Breast epithelium (tissue), 4 donors: Measurements from ENCODE around the gene KMT5C. TPM values are rescaled to one million over a fixed set of nuclear protein-coding genes. Genes with fewer than 3 reads are reported as not detected.

ENCODE experiments used
- DNase-seq, 2 donors: peaks; one replicate each; pipeline ENCODE4 v3.0.0-alpha.2; 2019; ENCODE audit warnings: low spot score in 2 of 2
- H3K27ac ChIP-seq, 2 donors: fragments of 200-600 bp; sonication (generic) in 1 of 2; one replicate each; pipeline ENCODE4 v1.5.1; 2016 to 2019; ENCODE audit warnings: mild to moderate bottlenecking in 1 of 2
- H3K27me3 ChIP-seq, 2 donors: fragments of 200-600 bp; sonication (generic) in 1 of 2; one replicate each; pipeline versions ENCODE4 v1.5.1 to v1.6.0; 2017 to 2019; ENCODE audit warnings: control low read depth in 1 of 2, mild to moderate bottlenecking in 1 of 2
- H3K36me3 ChIP-seq: fragments of 200-600 bp; one replicate; pipeline ENCODE4 v1.5.1; 2019
- H3K4me1 ChIP-seq, 2 donors: fragments of 200-600 bp; sonication (generic); one replicate each; pipeline ENCODE4 v1.5.1; 2016 to 2019; ENCODE audit warnings: control low read depth in 1 of 2
- H3K4me3 ChIP-seq, 3 donors: fragments of 200-600 bp; sonication (generic); 1 replicate in 2 of 3; 2 replicates in 1 of 3; pipeline ENCODE4 v1.5.1; 2016 to 2019; ENCODE audit warnings: mild to moderate bottlenecking in 3 of 3, moderate library complexity in 2 of 3
- H3K9me3 ChIP-seq, 2 donors: fragments of 200-600 bp; sonication (generic) in 1 of 2; one replicate each; pipeline ENCODE4 v1.5.1; 2016 to 2019; ENCODE audit warnings: control low read depth in 1 of 2
- CTCF ChIP-seq, 3 donors: fragments of 450-650 bp; IDR thresholded peaks; one replicate each; pipeline ENCODE4 v1.5.1; 2016 to 2017; ENCODE audit warnings: antibody characterized with exemption in 3 of 3, mild to moderate bottlenecking in 3 of 3, moderate library complexity in 3 of 3
- POLR2A ChIP-seq: fragments of 450-650 bp; IDR thresholded peaks from one replicate; pipeline ENCODE4 v1.6.1; 2016; ENCODE audit warnings: antibody characterized with exemption, mild to moderate bottlenecking, moderate library complexity
- POLR2AphosphoS5 ChIP-seq, 3 donors: sonication (generic); formaldehyde crosslinking; IDR thresholded peaks; one replicate each; pipeline ENCODE4 v1.6.1; 2017; ENCODE audit warnings: antibody characterized with exemption in 3 of 3
- intact Hi-C: fragments of 100-400 bp; cut with DNase I; formaldehyde crosslinking; loops from one replicate; pipeline ENCODE4 v1.15.1; 2023; ENCODE audit warnings: low total_unique reads
- total RNA-seq, 3 donors: library from RNA; depleted of rRNA; stranded (reverse); fragments of >200 nt; gene quantifications; one replicate each; pipeline ENCODE4 v1.1.0, GENCODE V29; 2016

The KMT5C gene
- total RNA-seq, 3 donors from 2014 or later, result 6.1 to 20.8 (median 18.4) TPM

- H3K9me3 ChIP-seq, result no peaks in the 10 kb centered on the region
- intact Hi-C loops, result no loop called here
- H3K36me3 ChIP-seq, result no peaks in the 10 kb centered on the region
- H3K4me1 ChIP-seq, result no peaks in the 10 kb centered on the region
- H3K4me3 ChIP-seq, result peak overlapping the region; percentile 19 to 62 (median 44)
- H3K27me3 ChIP-seq, result no peaks in the 10 kb centered on the region
- TF ChIP-seq POLR2AphosphoS5 (IDR thresholded peaks at IDR 0.05) (peak in 2 of 3 donors; percentile 31), POLR2A (no peak), CTCF (IDR thresholded peaks at IDR 0.05) (peak; percentile 90 to 95 (median 91))
- DNase-seq, result peak; percentile 62 to 82
- H3K27ac ChIP-seq, result no peak overlapping the region
Measured at GRCh38 chr19:55301459-55302317, 38.0 kb upstream of the KMT5C start.

GRCh38 chr19:55302318-55302703, 37.4 kb upstream of the KMT5C start:
- no peak for TF ChIP-seq POLR2AphosphoS5 (IDR thresholded peaks at IDR 0.05)
- TF ChIP-seq POLR2A, result no peak
- no peak for TF ChIP-seq CTCF (IDR thresholded peaks at IDR 0.05)
- Histone ChIP-seq H3K36me3 (no peaks in the 10 kb centered on the region), H3K27ac (no peak overlapping the region)

GRCh38 chr19:55303477-55303876, 36.2 kb upstream of the KMT5C start:
- no peak overlapping the region for H3K4me3 ChIP-seq
- DNase-seq, result no peak
- H3K36me3 ChIP-seq, result no peaks in the 10 kb centered on the region
- intact Hi-C loops, result no loop called here
- H3K4me1 ChIP-seq, result no peaks in the 10 kb centered on the region
- H3K27ac ChIP-seq, result no peak overlapping the region
- no peaks in the 10 kb centered on the region for H3K27me3 ChIP-seq
- no peaks in the 10 kb centered on the region for H3K9me3 ChIP-seq
- TF ChIP-seq POLR2A, result no peak
- no peak for TF ChIP-seq CTCF (IDR thresholded peaks at IDR 0.05)
- TF ChIP-seq POLR2AphosphoS5 (IDR thresholded peaks at IDR 0.05), result no peak

More at GRCh38 chr19:55302318-55302703, 37.4 kb upstream of the KMT5C start:
- H3K4me1 ChIP-seq, result no peaks in the 10 kb centered on the region
- DNase-seq, result no peak
- no peaks in the 10 kb centered on the region for H3K9me3 ChIP-seq
- H3K4me3 ChIP-seq, result peak overlapping the region in 2 of 3 donors; percentile 44 to 62
- no peaks in the 10 kb centered on the region for H3K27me3 ChIP-seq
- intact Hi-C loops, result no loop called here

GRCh38 chr19:55304279-55304978, 35.2 kb upstream of the KMT5C start:
- Histone ChIP-seq H3K4me1 (no peaks in the 10 kb centered on the region), H3K27me3 (no peaks in the 10 kb centered on the region), H3K9me3 (no peaks in the 10 kb centered on the region), H3K4me3 (no peak overlapping the region), H3K36me3 (no peaks in the 10 kb centered on the region), H3K27ac (no peak overlapping the region)
- TF ChIP-seq CTCF (IDR thresholded peaks at IDR 0.05) (no peak), POLR2AphosphoS5 (IDR thresholded peaks at IDR 0.05) (no peak), POLR2A (no peak)
- intact Hi-C loops, result no loop called here
- DNase-seq, result no peak

- Histone ChIP-seq H3K4me1 (no peaks in the 10 kb centered on the region), H3K27me3 (no peaks in the 10 kb centered on the region), H3K9me3 (no peaks in the 10 kb centered on the region), H3K36me3 (no peaks in the 10 kb centered on the region), H3K4me3 (no peak overlapping the region), H3K27ac (no peak overlapping the region)
- TF ChIP-seq CTCF (IDR thresholded peaks at IDR 0.05), result no peak
- no peak for TF ChIP-seq POLR2AphosphoS5 (IDR thresholded peaks at IDR 0.05)
- no peak for TF ChIP-seq POLR2A
- intact Hi-C loops, result no loop called here
- no peak for DNase-seq
Measured at GRCh38 chr19:55304980-55305379, 34.7 kb upstream of the KMT5C start.
